G401 (cell line): ENCODE data around the gene LDB2. TPM values are rescaled to one million over a fixed set of nuclear protein-coding genes. Genes with fewer than 3 reads are reported as not detected.

Source experiments
- DNase-seq: peaks from one replicate; pipeline ENCODE4 v3.0.0-alpha.2; 2015; ENCODE audit warnings: low spot score
- in situ Hi-C: cut with HindIII; loops from 2 replicates; pipeline ENCODE4 v1.10.0; 2016; ENCODE audit warnings: low sequenced_read_pairs, mixed read lengths
- total RNA-seq: library from RNA; depleted of rRNA; stranded (reverse); fragments of >200 nt; shearing (Covaris generic); gene quantifications from 2 replicates; pipeline ENCODE4 v1.2.3, GENCODE V29; 2014

The LDB2 gene
- total RNA-seq, 1 experiment from 2014 or later: not detected

GRCh38 chr4:16889945-16890344 lies 8.5 kb downstream of the LDB2 start:
- no peak for DNase-seq
- in situ Hi-C loops: no loop called here

GRCh38 chr4:16887887-16888286 lies 10.6 kb downstream of the LDB2 start:
- in situ Hi-C loops: no loop called here
- DNase-seq: no peak

- no peak for DNase-seq
- in situ Hi-C loops: no loop called here
These were observed 13.6 kb downstream of the LDB2 start for GRCh38 chr4:16884673-16885460.

GRCh38 chr4:16883806-16884205 lies 14.6 kb downstream of the LDB2 start:
- no peak for DNase-seq
- in situ Hi-C loops: no loop called here

- no peak for DNase-seq
- in situ Hi-C loops: no loop called here
These were observed 17.1 kb downstream of the LDB2 start for GRCh38 chr4:16881151-16881884.

- in situ Hi-C loops: no loop called here
- no peak for DNase-seq
These were observed 23.0 kb downstream of the LDB2 start for GRCh38 chr4:16875487-16875886.

- in situ Hi-C loops: no loop called here
- no peak for DNase-seq
These were observed 28.7 kb downstream of the LDB2 start for GRCh38 chr4:16869594-16870245.

GRCh38 chr4:16868674-16869073 lies 29.8 kb downstream of the LDB2 start:
- no peak for DNase-seq
- in situ Hi-C loops: no loop called here

GRCh38 chr4:16867827-16868226 lies 30.6 kb downstream of the LDB2 start:
- in situ Hi-C loops: no loop called here
- DNase-seq: no peak

GRCh38 chr4:16866974-16867373 lies 31.5 kb downstream of the LDB2 start:
- in situ Hi-C loops: no loop called here
- no peak for DNase-seq

GRCh38 chr4:16865897-16866283 lies 32.6 kb downstream of the LDB2 start:
- no peak for DNase-seq
- in situ Hi-C loops: no loop called here

GRCh38 chr4:16865209-16865896 lies 33.1 kb downstream of the LDB2 start:
- in situ Hi-C loops: no loop called here
- DNase-seq: no peak

- in situ Hi-C loops: no loop called here
- DNase-seq: no peak
These were observed 34.2 kb downstream of the LDB2 start for GRCh38 chr4:16864199-16864598.

GRCh38 chr4:16862697-16863096 lies 35.7 kb downstream of the LDB2 start:
- no peak for DNase-seq
- in situ Hi-C loops: no loop called here

- DNase-seq: no peak
- in situ Hi-C loops: no loop called here
These were observed 37.9 kb downstream of the LDB2 start for GRCh38 chr4:16860516-16860915.

- in situ Hi-C loops: no loop called here
- DNase-seq: no peak
These were observed 39.4 kb downstream of the LDB2 start for GRCh38 chr4:16859031-16859430.

GRCh38 chr4:16858275-16858752 lies 40.1 kb downstream of the LDB2 start:
- in situ Hi-C loops: no loop called here
- no peak for DNase-seq

- in situ Hi-C loops: no loop called here
- no peak for DNase-seq
These were observed 41.0 kb downstream of the LDB2 start for GRCh38 chr4:16857425-16857824.

- in situ Hi-C loops: no loop called here
- DNase-seq: no peak
These were observed 44.8 kb downstream of the LDB2 start for GRCh38 chr4:16853640-16854039.

GRCh38 chr4:16852644-16853043 lies 45.8 kb downstream of the LDB2 start:
- in situ Hi-C loops: no loop called here

More at GRCh38 chr4:16852644-16853043, 45.8 kb downstream of the LDB2 start:
- DNase-seq: no peak
